CD14-positive monocyte (primary cell): ENCODE measurements around the gene CISTR. TPM values are rescaled to one million over a fixed set of nuclear protein-coding genes. Genes with fewer than 3 reads are reported as not detected.

Experiments used
- DNase-seq, 3 donors: peaks; one replicate each; pipeline ENCODE4 v3.0.0-alpha.2; 2011 to 2022
- H2AFZ ChIP-seq: 2 replicates; pipeline ENCODE4 v1.6.0; 2012; ENCODE audit warnings: mild to moderate bottlenecking, low read depth, low read length, inconsistent platforms; ENCODE audit not compliant: insufficient read depth, poor library complexity, severe bottlenecking
- H3K27ac ChIP-seq, 2 donors: 1 replicate in 1 of 2; 2 replicates in 1 of 2; pipeline ENCODE4 v1.5.1; 2012 to 2013; ENCODE audit warnings: low read length in 2 of 2, control low read depth in 1 of 2, inconsistent platforms in 1 of 2, low read depth in 1 of 2, mild to moderate bottlenecking in 1 of 2
- H3K27me3 ChIP-seq, 2 donors: one replicate each; pipeline versions ENCODE4 v1.6.0 to v1.6.1; 2011 to 2013; ENCODE audit warnings: low read length in 2 of 2; ENCODE audit not compliant: control insufficient read depth in 2 of 2, insufficient read depth in 2 of 2
- H3K36me3 ChIP-seq, 2 donors: replicated peaks in 1 of 2; 1 replicate in 1 of 2; 2 replicates in 1 of 2; pipeline versions ENCODE4 v1.5.1 to v1.6.1; 2012 to 2013; ENCODE audit warnings: low read length in 2 of 2, control low read depth in 1 of 2, inconsistent platforms in 1 of 2, mild to moderate bottlenecking in 1 of 2; ENCODE audit not compliant: insufficient read depth in 2 of 2, control insufficient read depth in 1 of 2
- H3K4me1 ChIP-seq, 2 donors: 1 replicate in 1 of 2; 2 replicates in 1 of 2; pipeline versions ENCODE4 v1.5.1 to v1.6.1; 2012 to 2013; ENCODE audit warnings: low read length in 2 of 2, control low read depth in 1 of 2, inconsistent platforms in 1 of 2, mild to moderate bottlenecking in 1 of 2, moderate library complexity in 1 of 2; ENCODE audit not compliant: insufficient read depth in 2 of 2, control insufficient read depth in 1 of 2
- H3K4me2 ChIP-seq: replicated peaks from 2 replicates; pipeline ENCODE3; 2012; ENCODE audit warnings: low read length, moderate library complexity, mild to moderate bottlenecking; ENCODE audit not compliant: poor library complexity, severe bottlenecking; ENCODE audit errors: extremely low read depth
- H3K4me3 ChIP-seq, 3 experiments: fragments of 200-600 bp in 1 of 3; sonication (generic) in 1 of 3; replicated peaks in 1 of 3; 1 replicate in 2 of 3; 2 replicates in 1 of 3; pipeline ENCODE4 v1.5.1; 2011 to 2013; ENCODE audit warnings: low read length in 3 of 3, mild to moderate bottlenecking in 3 of 3, control low read depth in 2 of 3, low read depth in 2 of 3, inconsistent platforms in 1 of 3, moderate library complexity in 1 of 3
- H3K79me2 ChIP-seq: 2 replicates; pipeline ENCODE4 v1.6.0; 2012; ENCODE audit warnings: mild to moderate bottlenecking, control low read depth, inconsistent platforms, low read length, moderate library complexity; ENCODE audit not compliant: insufficient read depth
- H3K9ac ChIP-seq: 2 replicates; pipeline ENCODE4 v1.6.0; 2017; ENCODE audit warnings: low read length, mild to moderate bottlenecking; ENCODE audit not compliant: insufficient read depth, poor library complexity, severe bottlenecking
- H3K9me3 ChIP-seq, 2 donors: replicated peaks in 1 of 2; 1 replicate in 1 of 2; 2 replicates in 1 of 2; pipeline versions ENCODE4 v1.5.1 to v1.6.1; 2012 to 2013; ENCODE audit warnings: low read length in 2 of 2, control low read depth in 1 of 2; ENCODE audit not compliant: control insufficient read depth in 1 of 2, insufficient read depth in 1 of 2
- H4K20me1 ChIP-seq: 2 replicates; pipeline ENCODE4 v1.6.0; 2012; ENCODE audit warnings: mild to moderate bottlenecking, low read length, control low read depth, moderate library complexity; ENCODE audit not compliant: insufficient read depth
- H3K27ac Mint-ChIP-seq, 7 donors: one replicate each; pipeline ENCODE4 v1.8.0; 2020; ENCODE audit warnings: mild to moderate bottlenecking in 7 of 7, mixed read lengths in 7 of 7, moderate library complexity in 6 of 7, inconsistent platforms in 2 of 7
- H3K27me3 Mint-ChIP-seq, 3 donors: one replicate each; pipeline ENCODE4 v1.8.0; 2021 to 2022; ENCODE audit warnings: low read depth in 3 of 3, mild to moderate bottlenecking in 3 of 3, mixed read lengths in 3 of 3, moderate library complexity in 3 of 3, inconsistent platforms in 1 of 3
- H3K36me3 Mint-ChIP-seq, 2 donors: one replicate each; pipeline ENCODE4 v1.8.0; 2020; ENCODE audit warnings: mixed read lengths in 2 of 2, inconsistent platforms in 1 of 2, mild to moderate bottlenecking in 1 of 2
- H3K4me1 Mint-ChIP-seq: one replicate; pipeline ENCODE4 v1.8.0; 2020; ENCODE audit warnings: mild to moderate bottlenecking, mixed read lengths
- H3K4me3 Mint-ChIP-seq, 2 donors: one replicate each; pipeline ENCODE4 v1.8.0; 2020; ENCODE audit warnings: mild to moderate bottlenecking in 2 of 2, mixed read lengths in 2 of 2, moderate library complexity in 1 of 2
- H3K9me3 Mint-ChIP-seq, 7 donors: one replicate each; pipeline ENCODE4 v1.8.0; 2020 to 2022; ENCODE audit warnings: mixed read lengths in 7 of 7, mild to moderate bottlenecking in 6 of 7, moderate library complexity in 6 of 7, inconsistent platforms in 2 of 7
- CTCF ChIP-seq: fragments of 200-600 bp; IDR thresholded peaks from one replicate; pipeline ENCODE4 v1.8.0; 2022; ENCODE audit warnings: antibody characterized with exemption, mild to moderate bottlenecking
- WGBS: methylation state at CpG from one replicate; pipeline ENCODE4 v1.1.5; 2013; ENCODE audit warnings: missing lambda C conversion rate; ENCODE audit not compliant: insufficient coverage; 5-methylcytosine and 5-hydroxymethylcytosine counted together
- intact Hi-C, 2 donors: fragments of 100-400 bp; cut with micrococcal nuclease; formaldehyde crosslinking; loops; one replicate each; pipeline versions ENCODE4 v1.15.0 to v1.15.1; 2023
- polyA plus RNA-seq, 3 donors: library from polyadenylated mRNA; depleted of rRNA in 1 of 3; unstranded in 2 of 3; stranded (reverse) in 1 of 3; fragments of 300-500 nt in 2 of 3; fragments of >200 nt in 1 of 3; fragmentation: Illumina TruSeq in 2 of 3; gene quantifications; 1 replicate in 2 of 3; 2 replicates in 1 of 3; pipeline ENCODE4 v1.2.3, GENCODE V29; 2012 to 2021

Gene CISTR
- polyA plus RNA-seq, 3 donors = not detected

DNA sequence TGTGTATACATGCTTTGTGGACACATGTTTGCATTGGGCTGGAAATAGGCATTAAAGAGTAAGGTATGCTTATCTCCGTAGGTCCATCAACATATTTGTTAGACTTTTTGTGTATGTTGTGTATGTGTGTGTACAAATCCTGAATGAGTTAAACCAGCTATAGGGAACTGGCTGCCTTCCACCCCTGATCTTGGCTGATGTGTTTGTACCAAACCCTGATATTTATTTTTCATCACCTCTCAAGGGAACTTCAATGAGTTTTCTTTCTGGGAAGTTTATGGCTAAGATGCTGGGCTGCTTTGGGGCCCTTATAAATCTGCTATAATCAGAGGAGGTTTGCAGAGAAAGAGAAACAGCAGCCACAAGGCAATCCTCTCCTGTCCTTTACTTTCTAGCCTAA is 37.1 kb upstream of the CISTR start:
- DNase-seq = no peak
- Mint-ChIP-seq H3K27me3 (peaks cover 27 to 54% (median 31%) of the 10 kb centered on the region in 3 donors), H3K4me3 (peak overlapping the region in 1 of 2 donors; percentile 17), H3K9me3 (no peaks in the 10 kb centered on the region), H3K27ac (no peak overlapping the region), H3K36me3 (no peaks in the 10 kb centered on the region), H3K4me1 (no peaks in the 10 kb centered on the region)
- H3K36me3 ChIP-seq = no peaks in the 10 kb centered on the region
- no peak overlapping the region for H3K9ac ChIP-seq
- no peaks in the 10 kb centered on the region for H4K20me1 ChIP-seq
- H3K27me3 ChIP-seq = peaks cover 13 to 30% of the 10 kb centered on the region in 2 donors
- H3K27ac ChIP-seq = no peak overlapping the region
- no peak overlapping the region for H3K4me2 ChIP-seq
- TF ChIP-seq CTCF = no peak
- H3K79me2 ChIP-seq = no peaks in the 10 kb centered on the region
- H2AFZ ChIP-seq = no peak overlapping the region
- no peaks in the 10 kb centered on the region for H3K9me3 ChIP-seq
- WGBS = 80% methylated on average over 1 of the region's 1 CpG
- H3K4me3 ChIP-seq = no peak overlapping the region
- intact Hi-C loops = no loop called here
- no peaks in the 10 kb centered on the region for H3K4me1 ChIP-seq

DNA sequence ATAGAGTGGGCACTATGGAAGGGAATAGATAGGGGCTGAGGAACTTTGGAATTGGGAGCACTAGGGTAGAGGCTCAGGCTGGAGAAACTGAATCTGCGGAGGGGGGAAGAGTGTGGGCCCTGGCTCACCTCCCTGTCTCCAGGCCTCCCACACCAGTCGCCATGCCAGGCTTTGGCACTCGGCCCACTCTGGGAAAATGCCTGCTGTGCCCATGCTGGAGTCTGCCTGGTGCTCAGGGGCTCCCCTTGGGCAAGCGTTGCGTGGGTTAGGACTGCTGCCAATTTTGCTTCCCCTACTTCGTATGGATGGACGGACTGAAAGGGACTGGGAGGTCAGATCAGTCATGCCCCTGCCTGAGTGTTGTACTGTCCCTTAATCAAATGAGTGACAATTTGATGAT is 34.6 kb upstream of the CISTR start:
- H4K20me1 ChIP-seq = no peaks in the 10 kb centered on the region
- Mint-ChIP-seq H3K4me3 (no peak overlapping the region), H3K9me3 (peaks cover 0 to 4% (median 0%) of the 10 kb centered on the region in 7 donors), H3K36me3 (no peaks in the 10 kb centered on the region), H3K27me3 (peaks cover 40 to 78% (median 49%) of the 10 kb centered on the region in 3 donors), H3K4me1 (no peaks in the 10 kb centered on the region), H3K27ac (no peak overlapping the region)
- H3K27me3 ChIP-seq = peaks cover 13 to 30% of the 10 kb centered on the region in 2 donors
- H3K9ac ChIP-seq = no peak overlapping the region
- no peak for TF ChIP-seq CTCF
- H3K4me3 ChIP-seq = no peak overlapping the region
- H3K27ac ChIP-seq = no peak overlapping the region
- intact Hi-C loops = no loop called here
- no peak for DNase-seq
- no peaks in the 10 kb centered on the region for H3K4me1 ChIP-seq
- no peaks in the 10 kb centered on the region for H3K9me3 ChIP-seq
- no peak overlapping the region for H2AFZ ChIP-seq
- H3K36me3 ChIP-seq = no peaks in the 10 kb centered on the region
- 100% methylated on average over 4 of the region's 7 CpGs for WGBS
- no peak overlapping the region for H3K4me2 ChIP-seq
- no peaks in the 10 kb centered on the region for H3K79me2 ChIP-seq
